ENCODE data around the gene PARVG. TPM values are rescaled to one million over a fixed set of nuclear protein-coding genes. Genes with fewer than 3 reads are reported as not detected.

Gene PARVG, protein sequence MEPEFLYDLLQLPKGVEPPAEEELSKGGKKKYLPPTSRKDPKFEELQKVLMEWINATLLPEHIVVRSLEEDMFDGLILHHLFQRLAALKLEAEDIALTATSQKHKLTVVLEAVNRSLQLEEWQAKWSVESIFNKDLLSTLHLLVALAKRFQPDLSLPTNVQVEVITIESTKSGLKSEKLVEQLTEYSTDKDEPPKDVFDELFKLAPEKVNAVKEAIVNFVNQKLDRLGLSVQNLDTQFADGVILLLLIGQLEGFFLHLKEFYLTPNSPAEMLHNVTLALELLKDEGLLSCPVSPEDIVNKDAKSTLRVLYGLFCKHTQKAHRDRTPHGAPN
- total RNA-seq, result not detected in 2 replicates

GRCh38 chr22:44180706-44181032 is at the start of gene PARVG:
TSS of gene PARVG (plus strand) at chr22:44180925. CDS start at chr22:44183330, 2,405 bp downstream.

Other genes starting within 250 kb of the PARVG start
- gene SAMM50, start 225.5 kb upstream of the PARVG start, total RNA-seq, result 35.9 and 38.0 TPM in 2 replicates
- gene PARVB, start 156.6 kb upstream of the PARVG start, total RNA-seq, result 2.4 and 17.9 TPM in 2 replicates
- under 0.01 and 0.57 TPM in 2 replicates for gene SHISAL1, start 132.0 kb downstream of the PARVG start, total RNA-seq

Measured in nasal cavity respiratory epithelium epithelial cell of viscerocranial mucosa (primary cell).